A549 (cell line): Measurements from ENCODE around the gene CAMK4.

Source experiments
- HOXB5 ChIP-seq: fragments of 250-450 bp; sonication (Bioruptor Pico); IDR thresholded peaks from 2 replicates; pipeline ENCODE4 v1.5.0; 2020; ENCODE audit warnings: mild to moderate bottlenecking, moderate library complexity
- MAZ ChIP-seq: fragments of 150-350 bp; IDR thresholded peaks from 2 replicates; pipeline ENCODE4 v1.6.1; 2014; ENCODE audit warnings: antibody characterized with exemption, low read depth, low read length, borderline replicate concordance
- MYC ChIP-seq: IDR thresholded peaks from 2 replicates; pipeline ENCODE4 v1.6.1; 2012; ENCODE audit warnings: mild to moderate bottlenecking, inconsistent platforms, low read length, improper control_type of control experiment, borderline replicate concordance
- POLR2A ChIP-seq: IDR thresholded peaks from 2 replicates; pipeline ENCODE4 v1.6.1; 2012; ENCODE audit warnings: mild to moderate bottlenecking, low read length
- RFX5 ChIP-seq: fragments of 450-650 bp; IDR thresholded peaks from 2 replicates; pipeline ENCODE4 v1.7.1; 2014; ENCODE audit warnings: antibody characterized with exemption, mild to moderate bottlenecking, moderate library complexity
- ZC3H11A ChIP-seq: fragments of 450-650 bp; IDR thresholded peaks from 2 replicates; pipeline ENCODE4 v1.6.1; 2014; ENCODE audit warnings: antibody characterized with exemption, mild to moderate bottlenecking
- TF ChIP-seq, protein P1 (sequence below): fragments of >200 bp; sonication (Bioruptor Twin); formaldehyde crosslinking; IDR thresholded peaks from 3 replicates; pipeline ENCODE4 v1.5.1; 2016
- TF ChIP-seq, protein P2 (sequence below): fragments of 200-600 bp; sonication (generic); IDR thresholded peaks from 2 replicates; pipeline ENCODE4 v1.6.1; 2016; ENCODE audit warnings: antibody characterized with exemption, mild to moderate bottlenecking, moderate library complexity
- TF ChIP-seq, protein P3 (sequence below): IDR thresholded peaks from 2 replicates; pipeline ENCODE4 v1.6.1; 2012; ENCODE audit warnings: low read depth, borderline replicate concordance

DNA sequence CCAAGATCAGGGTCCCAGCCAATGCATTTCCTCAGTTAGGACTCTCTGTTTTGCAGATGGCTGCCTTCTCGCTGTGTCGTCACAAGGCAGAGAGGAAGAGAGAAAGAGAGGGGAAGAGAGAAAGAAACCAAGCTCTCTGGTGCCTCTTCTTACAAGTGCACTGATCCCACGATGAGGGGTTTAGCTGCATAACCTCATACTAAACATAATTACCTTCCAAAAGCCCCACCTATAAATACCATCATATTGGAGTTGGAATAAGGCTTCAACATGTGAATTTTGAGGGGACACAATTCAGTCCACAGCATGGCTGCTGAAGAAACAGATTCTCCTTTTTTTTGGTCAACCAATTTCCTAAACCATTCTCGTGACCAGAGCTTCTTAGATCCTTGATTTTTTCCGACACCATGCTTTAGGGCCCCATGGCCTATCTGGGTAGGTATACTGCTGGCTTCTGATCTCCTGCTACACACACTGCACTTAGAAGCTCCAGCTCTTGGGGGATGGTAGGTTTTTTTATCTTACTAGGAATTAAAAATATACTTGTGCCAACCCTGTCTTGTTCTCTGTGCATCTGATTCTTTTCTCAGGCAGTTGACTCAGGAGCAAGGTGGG, 5.1 kb downstream of the CAMK4 start:
- TF ChIP-seq, protein P1, sequence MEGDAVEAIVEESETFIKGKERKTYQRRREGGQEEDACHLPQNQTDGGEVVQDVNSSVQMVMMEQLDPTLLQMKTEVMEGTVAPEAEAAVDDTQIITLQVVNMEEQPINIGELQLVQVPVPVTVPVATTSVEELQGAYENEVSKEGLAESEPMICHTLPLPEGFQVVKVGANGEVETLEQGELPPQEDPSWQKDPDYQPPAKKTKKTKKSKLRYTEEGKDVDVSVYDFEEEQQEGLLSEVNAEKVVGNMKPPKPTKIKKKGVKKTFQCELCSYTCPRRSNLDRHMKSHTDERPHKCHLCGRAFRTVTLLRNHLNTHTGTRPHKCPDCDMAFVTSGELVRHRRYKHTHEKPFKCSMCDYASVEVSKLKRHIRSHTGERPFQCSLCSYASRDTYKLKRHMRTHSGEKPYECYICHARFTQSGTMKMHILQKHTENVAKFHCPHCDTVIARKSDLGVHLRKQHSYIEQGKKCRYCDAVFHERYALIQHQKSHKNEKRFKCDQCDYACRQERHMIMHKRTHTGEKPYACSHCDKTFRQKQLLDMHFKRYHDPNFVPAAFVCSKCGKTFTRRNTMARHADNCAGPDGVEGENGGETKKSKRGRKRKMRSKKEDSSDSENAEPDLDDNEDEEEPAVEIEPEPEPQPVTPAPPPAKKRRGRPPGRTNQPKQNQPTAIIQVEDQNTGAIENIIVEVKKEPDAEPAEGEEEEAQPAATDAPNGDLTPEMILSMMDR, result no peak
- no peak for TF ChIP-seq POLR2A
- no peak for TF ChIP-seq RFX5
- TF ChIP-seq, protein P2, sequence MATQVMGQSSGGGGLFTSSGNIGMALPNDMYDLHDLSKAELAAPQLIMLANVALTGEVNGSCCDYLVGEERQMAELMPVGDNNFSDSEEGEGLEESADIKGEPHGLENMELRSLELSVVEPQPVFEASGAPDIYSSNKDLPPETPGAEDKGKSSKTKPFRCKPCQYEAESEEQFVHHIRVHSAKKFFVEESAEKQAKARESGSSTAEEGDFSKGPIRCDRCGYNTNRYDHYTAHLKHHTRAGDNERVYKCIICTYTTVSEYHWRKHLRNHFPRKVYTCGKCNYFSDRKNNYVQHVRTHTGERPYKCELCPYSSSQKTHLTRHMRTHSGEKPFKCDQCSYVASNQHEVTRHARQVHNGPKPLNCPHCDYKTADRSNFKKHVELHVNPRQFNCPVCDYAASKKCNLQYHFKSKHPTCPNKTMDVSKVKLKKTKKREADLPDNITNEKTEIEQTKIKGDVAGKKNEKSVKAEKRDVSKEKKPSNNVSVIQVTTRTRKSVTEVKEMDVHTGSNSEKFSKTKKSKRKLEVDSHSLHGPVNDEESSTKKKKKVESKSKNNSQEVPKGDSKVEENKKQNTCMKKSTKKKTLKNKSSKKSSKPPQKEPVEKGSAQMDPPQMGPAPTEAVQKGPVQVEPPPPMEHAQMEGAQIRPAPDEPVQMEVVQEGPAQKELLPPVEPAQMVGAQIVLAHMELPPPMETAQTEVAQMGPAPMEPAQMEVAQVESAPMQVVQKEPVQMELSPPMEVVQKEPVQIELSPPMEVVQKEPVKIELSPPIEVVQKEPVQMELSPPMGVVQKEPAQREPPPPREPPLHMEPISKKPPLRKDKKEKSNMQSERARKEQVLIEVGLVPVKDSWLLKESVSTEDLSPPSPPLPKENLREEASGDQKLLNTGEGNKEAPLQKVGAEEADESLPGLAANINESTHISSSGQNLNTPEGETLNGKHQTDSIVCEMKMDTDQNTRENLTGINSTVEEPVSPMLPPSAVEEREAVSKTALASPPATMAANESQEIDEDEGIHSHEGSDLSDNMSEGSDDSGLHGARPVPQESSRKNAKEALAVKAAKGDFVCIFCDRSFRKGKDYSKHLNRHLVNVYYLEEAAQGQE, result no peak
- TF ChIP-seq, protein P3, sequence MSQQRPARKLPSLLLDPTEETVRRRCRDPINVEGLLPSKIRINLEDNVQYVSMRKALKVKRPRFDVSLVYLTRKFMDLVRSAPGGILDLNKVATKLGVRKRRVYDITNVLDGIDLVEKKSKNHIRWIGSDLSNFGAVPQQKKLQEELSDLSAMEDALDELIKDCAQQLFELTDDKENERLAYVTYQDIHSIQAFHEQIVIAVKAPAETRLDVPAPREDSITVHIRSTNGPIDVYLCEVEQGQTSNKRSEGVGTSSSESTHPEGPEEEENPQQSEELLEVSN, result no peak
- no peak for TF ChIP-seq HOXB5 (CRISPR knock-in tag)
- no peak for TF ChIP-seq MAZ
- no peak for TF ChIP-seq ZC3H11A
- no peak for TF ChIP-seq MYC
